GM21825 (cell line): ENCODE measurements around the gene NBEAL2.

Experiments used
- ATAC-seq: cut with Tn5 transposase; IDR thresholded peaks from one replicate; pipeline ENCODE4 v1.9.1; 2021; ENCODE audit warnings: mild to moderate bottlenecking, moderate library complexity; ENCODE audit not compliant: unreplicated experiment

Gene NBEAL2

DNA sequence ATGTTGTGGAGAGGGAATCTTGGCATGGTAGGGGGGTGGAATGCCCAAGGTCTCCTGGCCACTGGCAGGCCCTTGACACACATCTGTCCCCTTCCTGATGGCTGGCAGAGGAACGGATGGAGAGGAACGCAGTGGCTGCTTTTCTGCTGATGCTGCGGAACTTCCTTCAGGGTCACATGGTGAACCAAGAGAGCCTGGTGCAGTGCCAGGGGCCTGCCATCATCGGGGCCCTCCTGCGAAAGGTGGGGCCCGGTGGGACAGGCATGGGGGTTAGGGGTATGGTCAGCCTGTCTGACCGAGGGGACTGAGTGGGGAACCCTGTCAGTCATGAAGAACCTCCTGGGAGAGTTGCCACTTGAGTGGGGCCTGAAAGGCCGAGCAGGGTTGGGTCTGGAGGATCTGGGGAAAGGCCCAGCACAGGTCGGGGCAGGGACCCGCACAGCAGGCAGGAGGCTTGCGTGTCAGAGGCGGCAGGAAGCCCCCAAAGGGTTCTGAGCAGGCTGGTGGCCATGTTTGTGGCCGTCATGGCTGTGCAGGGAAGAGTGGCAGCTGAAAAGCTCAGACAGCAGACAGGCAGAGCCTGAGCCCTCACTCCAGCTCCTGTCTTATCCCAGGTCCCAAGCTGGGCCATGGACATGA is 18.1 kb downstream of the NBEAL2 start:
- no peak for ATAC-seq

DNA sequence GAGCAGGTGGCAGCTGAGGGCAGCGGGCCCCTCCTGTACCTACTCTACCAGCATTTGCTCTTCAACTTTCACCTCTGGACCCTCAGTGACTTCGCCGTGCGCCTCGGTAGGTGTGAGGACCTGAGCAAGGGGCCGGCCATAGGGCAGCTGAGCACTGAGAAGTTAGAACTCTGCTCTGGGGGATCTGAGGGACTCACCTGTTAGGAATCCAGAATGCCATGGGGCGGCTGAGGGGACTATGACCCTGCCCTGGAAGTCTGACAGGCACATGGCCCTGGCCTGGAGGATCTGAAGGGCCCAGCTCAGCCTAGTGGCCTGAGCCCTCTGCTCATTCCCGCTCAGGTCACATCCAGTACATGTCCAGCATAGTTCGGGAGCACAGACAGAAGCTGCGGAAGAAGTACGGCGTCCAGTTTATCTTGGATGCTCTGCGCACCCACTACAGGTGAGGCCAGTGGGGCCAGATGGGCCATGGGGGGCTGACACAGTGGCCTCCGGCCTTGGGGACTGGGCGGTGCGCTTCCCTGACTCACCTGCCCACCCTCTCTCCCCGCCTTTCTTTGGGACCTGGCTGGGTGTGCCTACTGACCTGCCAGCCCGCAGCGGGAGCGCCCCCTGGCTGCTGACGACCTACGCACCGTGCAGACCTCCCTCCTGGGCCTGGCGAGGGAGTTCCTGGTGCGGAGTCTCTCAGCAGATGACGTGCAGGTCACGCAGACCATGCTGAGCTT is 18.8 kb downstream of the NBEAL2 start:
- no peak for ATAC-seq

GRCh38 chr3:46998852-46999515 is 19.5 kb downstream of the NBEAL2 start:
- no peak for ATAC-seq

GRCh38 chr3:46999516-47000197 is 20.2 kb downstream of the NBEAL2 start:
- ATAC-seq, result no peak

DNA sequence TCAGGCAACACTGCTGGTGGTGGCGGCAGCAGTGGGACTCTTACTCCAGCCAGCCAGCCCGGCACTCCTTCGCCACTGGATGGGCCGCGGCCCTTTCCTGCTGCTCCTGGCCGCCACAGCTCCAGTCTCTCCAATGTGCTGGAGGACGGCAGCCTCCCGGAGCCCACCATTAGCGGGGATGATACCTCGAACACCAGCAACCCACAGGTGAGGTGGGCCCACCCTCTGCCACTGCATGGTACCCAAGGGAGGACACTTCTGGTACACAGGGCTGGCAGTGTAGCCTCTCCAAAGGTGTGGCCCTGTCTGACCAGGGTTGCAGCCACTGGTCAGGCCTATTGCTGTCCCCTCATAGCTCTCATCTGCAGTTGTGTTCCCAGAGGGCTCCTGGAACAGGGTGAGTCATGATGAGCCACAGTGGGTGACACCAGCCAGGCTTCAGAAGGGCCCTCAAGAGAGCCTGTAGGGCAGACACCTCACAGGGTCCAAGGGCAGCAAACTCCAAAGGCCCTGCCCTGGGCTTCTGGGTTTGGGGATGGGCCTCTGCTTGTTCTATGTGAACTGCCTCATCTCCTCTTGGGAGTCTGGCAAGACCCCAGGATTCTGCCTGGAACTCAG is 20.8 kb downstream of the NBEAL2 start:
- ATAC-seq, result no peak

DNA sequence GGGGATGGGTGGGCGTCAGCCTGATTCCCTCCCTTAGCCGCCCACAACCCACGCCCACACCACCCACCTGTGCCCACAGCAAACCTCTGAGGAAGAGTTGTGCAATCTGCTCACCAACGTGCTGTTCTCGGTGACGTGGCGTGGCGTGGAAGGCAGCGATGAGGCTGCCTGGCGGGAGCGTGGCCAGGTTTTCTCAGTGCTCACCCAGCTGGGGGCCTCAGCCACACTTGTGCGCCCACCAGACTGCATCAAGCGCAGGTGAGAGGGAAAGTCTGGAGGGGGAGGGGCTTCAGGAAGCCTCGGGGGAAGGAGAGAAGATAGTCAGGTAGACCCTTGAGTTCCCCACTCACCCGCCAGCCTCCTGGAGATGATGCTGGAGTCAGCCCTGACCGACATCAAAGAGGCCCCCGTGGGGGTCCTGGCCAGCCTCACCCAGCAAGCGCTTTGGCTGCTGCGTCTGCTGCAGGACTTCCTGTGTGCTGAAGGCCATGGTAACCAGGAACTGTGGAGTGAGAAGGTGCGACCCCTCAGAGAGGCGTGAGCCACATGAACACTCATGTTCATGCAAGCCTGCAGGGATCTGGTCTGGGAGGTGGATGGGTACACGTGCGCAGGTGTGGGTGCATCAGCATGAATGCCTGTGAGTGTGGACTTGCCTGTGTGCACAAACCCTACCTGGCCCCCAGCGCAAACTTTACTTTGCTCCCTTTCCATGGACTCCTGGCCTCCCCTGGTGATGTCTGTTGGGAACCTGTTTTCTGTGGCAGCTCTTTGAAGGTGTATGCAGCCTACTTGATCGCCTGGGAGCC is 21.7 kb downstream of the NBEAL2 start:
- ATAC-seq, result no peak

DNA sequence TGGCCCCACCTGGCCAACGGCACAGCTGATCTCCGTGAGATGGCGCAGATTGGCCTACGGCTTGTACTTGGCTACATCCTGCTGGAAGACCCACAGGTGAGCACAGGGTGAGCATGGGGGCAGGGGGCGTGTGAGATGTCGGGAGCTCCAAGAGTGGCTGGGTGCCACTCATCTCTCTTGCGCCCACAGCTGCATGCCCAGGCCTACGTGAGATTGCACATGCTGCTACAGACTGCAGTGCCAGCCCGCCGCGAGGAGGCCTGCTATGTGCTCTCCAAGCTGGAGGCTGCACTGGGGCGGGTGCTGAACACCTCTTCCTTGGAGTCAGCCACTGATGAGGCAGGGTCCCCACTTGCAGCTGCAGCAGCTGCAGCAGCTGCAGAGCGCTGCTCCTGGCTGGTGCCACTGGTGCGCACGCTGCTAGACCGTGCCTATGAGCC is 22.3 kb downstream of the NBEAL2 start:
- no peak for ATAC-seq

DNA sequence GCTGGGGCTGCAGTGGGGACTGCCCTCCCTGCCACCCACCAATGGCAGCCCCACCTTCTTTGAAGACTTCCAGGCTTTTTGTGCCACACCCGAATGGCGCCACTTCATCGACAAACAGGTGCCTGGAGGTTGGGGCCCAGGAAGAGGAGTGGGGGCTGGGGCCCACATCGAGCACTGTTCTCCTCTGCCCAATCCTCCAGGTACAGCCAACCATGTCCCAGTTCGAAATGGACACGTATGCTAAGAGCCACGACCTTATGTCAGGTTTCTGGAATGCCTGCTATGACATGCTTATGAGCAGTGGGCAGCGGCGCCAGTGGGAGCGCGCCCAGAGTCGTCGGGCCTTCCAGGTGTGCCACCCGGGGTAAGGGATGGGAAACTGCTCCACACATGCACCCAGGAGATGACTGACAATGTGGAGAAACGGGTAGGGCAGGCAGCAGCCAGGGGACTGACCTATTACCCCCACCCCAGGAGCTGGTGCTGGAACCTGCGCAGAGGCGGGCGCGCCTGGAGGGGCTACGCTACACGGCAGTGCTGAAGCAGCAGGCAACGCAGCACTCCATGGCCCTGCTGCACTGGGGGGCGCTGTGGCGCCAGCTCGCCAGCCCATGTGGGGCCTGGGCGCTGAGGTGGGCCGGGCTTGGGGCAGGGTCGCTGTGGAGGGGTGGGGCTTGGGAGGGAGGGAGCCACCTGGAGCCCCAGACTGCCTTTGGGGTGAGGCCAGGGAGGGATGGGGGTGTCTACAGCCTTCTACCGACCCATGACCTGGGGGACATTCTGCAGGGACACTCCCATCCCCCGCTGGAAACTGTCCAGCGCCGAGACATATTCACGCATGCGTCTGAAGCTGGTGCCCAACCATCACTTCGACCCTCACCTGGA is 22.9 kb downstream of the NBEAL2 start:
- no peak for ATAC-seq

DNA sequence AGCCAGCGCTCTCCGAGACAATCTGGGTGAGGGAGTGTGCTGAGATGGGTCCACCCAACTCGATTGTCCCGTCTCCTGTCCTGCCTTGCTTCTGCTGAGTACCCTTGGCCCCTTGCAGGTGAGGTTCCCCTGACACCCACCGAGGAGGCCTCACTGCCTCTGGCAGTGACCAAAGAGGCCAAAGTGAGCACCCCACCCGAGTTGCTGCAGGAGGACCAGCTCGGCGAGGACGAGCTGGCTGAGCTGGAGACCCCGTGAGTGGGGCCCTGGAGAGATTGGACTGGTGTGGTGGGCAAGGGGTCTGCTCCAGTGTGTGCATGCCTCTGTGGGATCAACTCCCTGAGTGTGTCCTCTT is 23.6 kb downstream of the NBEAL2 start:
- no peak for ATAC-seq

GRCh38 chr3:47003461-47004368 is 24.2 kb downstream of the NBEAL2 start:
- ATAC-seq, result no peak

- no peak for ATAC-seq
Observed at GRCh38 chr3:47004369-47005211, 25.1 kb downstream of the NBEAL2 start.

- ATAC-seq, result no peak
Observed at GRCh38 chr3:47005212-47006144, 26.0 kb downstream of the NBEAL2 start.

- ATAC-seq, result no peak
Observed at GRCh38 chr3:47006145-47006651, 26.7 kb downstream of the NBEAL2 start.

DNA sequence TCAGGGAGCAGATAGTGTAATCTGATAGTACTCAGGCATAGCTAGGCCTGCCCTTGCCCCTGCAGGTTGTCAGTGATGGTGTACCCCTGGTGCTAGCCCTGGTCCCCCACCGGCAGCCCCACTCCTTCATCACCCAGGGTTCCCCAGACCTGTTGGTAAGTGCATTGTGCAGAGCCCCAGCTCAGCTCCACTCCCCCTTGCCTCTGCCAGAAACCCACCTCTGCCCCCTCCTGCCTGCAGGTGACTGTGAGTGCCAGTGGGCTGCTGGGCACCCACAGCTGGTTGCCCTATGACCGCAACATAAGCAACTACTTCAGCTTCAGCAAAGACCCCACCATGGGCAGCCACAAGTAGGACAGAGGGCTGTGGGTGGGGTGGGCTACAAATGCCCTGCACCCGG is 27.5 kb downstream of the NBEAL2 start:
- no peak for ATAC-seq

- ATAC-seq, result no peak
Observed at GRCh38 chr3:47007482-47008233, 28.2 kb downstream of the NBEAL2 start.
